H1 (cell line): ENCODE data around the gene PLG. TPM values are rescaled to one million over a fixed set of nuclear protein-coding genes. Genes with fewer than 3 reads are reported as not detected.

Source experiments
- SRF ChIP-seq: IDR thresholded peaks from 2 replicates; pipeline ENCODE4 v1.6.1; 2011; ENCODE audit warnings: mild to moderate bottlenecking, low read depth, low read length, moderate library complexity
- SUZ12 ChIP-seq: fragments of 200-600 bp; sonication (generic); IDR thresholded peaks from 2 replicates; pipeline ENCODE4 v1.6.1; 2012; ENCODE audit warnings: mild to moderate bottlenecking, inconsistent platforms, low read length, moderate library complexity, mixed read lengths
- polyA plus RNA-seq, 7 experiments: library from polyadenylated mRNA; depleted of rRNA in 3 of 7; stranded (reverse) in 5 of 7; unstranded in 2 of 7; fragments of >200 nt in 5 of 7; fragments of 200-250 nt in 2 of 7; gene quantifications; 1 replicate in 5 of 7; 2 replicates in 1 of 7; 4 replicates in 1 of 7; pipeline versions ENCODE4 v1.2.1 to v1.2.3, GENCODE V29; 2011 to 2013; ENCODE audit warnings: missing spikeins in 2 of 7, mixed read lengths in 2 of 7
- total RNA-seq: library from RNA; stranded (reverse); fragmentation: NEBNext Ultra II Directional; extraction: Animal tissue kit (Norgen Biotek cat#: 25700); gene quantifications from 2 replicates; pipeline ENCODE4 v1.2.1, GENCODE V29; 2021

The PLG gene
- total and polyA plus RNA-seq, 2 of the 8 experiments (the other 6 are each of a cell fraction or from before 2014, with no cell fraction given): not detected

GRCh38 chr6:160756021-160756420 is 54.0 kb downstream of the PLG start (continued):
- TF ChIP-seq SUZ12: no peak
- TF ChIP-seq SRF: no peak
